Heart right ventricle (tissue), 16 donors: ENCODE results near the gene IL20RA. TPM values are rescaled to one million over a fixed set of nuclear protein-coding genes. Genes with fewer than 3 reads are reported as not detected.

Source experiments
- ATAC-seq, 8 donors: fragments of 200-7000 bp; cut with Tn5 transposase; one replicate each; pipeline ENCODE4 v1.9.1; 2020; ENCODE audit warnings: mild to moderate bottlenecking in 8 of 8, moderate library complexity in 8 of 8, moderate number of reproducible peaks in 1 of 8
- DNase-seq, 2 donors: peaks; one replicate each; pipeline ENCODE4 v3.0.0-alpha.2; 2020
- H3K27ac ChIP-seq, 10 donors: fragments of 200-600 bp; sonication (generic) in 2 of 10; one replicate each; pipeline versions ENCODE4 v1.5.0 to v1.8.0; 2020 to 2022; ENCODE audit warnings: mild to moderate bottlenecking in 3 of 10
- H3K27me3 ChIP-seq, 7 donors: fragments of 200-600 bp; one replicate each; pipeline ENCODE4 v1.8.0; 2021 to 2022; ENCODE audit warnings: mild to moderate bottlenecking in 2 of 7
- H3K36me3 ChIP-seq, 9 donors: fragments of 200-600 bp; sonication (generic) in 1 of 9; one replicate each; pipeline versions ENCODE4 v1.5.0 to v1.8.0; 2020 to 2022; ENCODE audit warnings: mild to moderate bottlenecking in 2 of 9
- H3K4me1 ChIP-seq, 9 donors: fragments of 200-600 bp; sonication (generic) in 1 of 9; one replicate each; pipeline versions ENCODE4 v1.5.0 to v1.8.0; 2020 to 2022; ENCODE audit warnings: mild to moderate bottlenecking in 4 of 9
- H3K4me3 ChIP-seq, 10 donors: fragments of 200-600 bp; sonication (generic) in 2 of 10; one replicate each; pipeline versions ENCODE4 v1.5.0 to v1.8.0; 2020 to 2022; ENCODE audit warnings: mild to moderate bottlenecking in 7 of 10, moderate library complexity in 2 of 10
- H3K9me3 ChIP-seq, 11 donors: fragments of 200-600 bp in 10 of 11; sonication (generic) in 2 of 11; one replicate each; pipeline versions ENCODE4 v1.5.0 to v1.8.0; 2013 to 2022; ENCODE audit warnings: mild to moderate bottlenecking in 2 of 11, control low read depth in 1 of 11, moderate library complexity in 1 of 11
- CTCF ChIP-seq, 9 donors: fragments of 200-600 bp; sonication (generic) in 2 of 9; IDR thresholded peaks; one replicate each; pipeline versions ENCODE4 v1.5.0 to v1.8.0; 2021 to 2022; ENCODE audit warnings: antibody characterized with exemption in 9 of 9, mild to moderate bottlenecking in 5 of 9, moderate library complexity in 1 of 9
- WGBS, 2 donors: extraction: QIAGEN DNeasy Blood & Tissue Kit; methylation state at CpG; one replicate each; pipeline ENCODE4 v1.1.7; 2013; ENCODE audit warnings: inconsistent platforms in 1 of 2; 5-methylcytosine and 5-hydroxymethylcytosine counted together
- intact Hi-C, 10 donors: fragments of 100-400 bp; cut with DNase I; formaldehyde crosslinking; loops; one replicate each; pipeline versions ENCODE4 v1.11.1 to v1.14.2; 2022
- polyA plus RNA-seq, 2 donors: library from polyadenylated mRNA; stranded (reverse); fragments of 200-250 nt; gene quantifications; one replicate each; pipeline ENCODE4 v1.2.3, GENCODE V29; 2013
- total RNA-seq, 10 donors: library from RNA; stranded (reverse); fragmentation: NEBNext Ultra II Directional in 3 of 10; extraction: Animal tissue kit (Norgen Biotek cat#: 25700) in 3 of 10; gene quantifications; one replicate each; pipeline versions ENCODE4 v1.2.1 to v1.2.4, GENCODE V29; 2021 to 2023
- donor health status: Arrhythmogenic right ventricular cardiomyopathy.
- donor health status: ischemic (EF 13 %, LVEDD 7.1; RV severe dilation, severe dysfunction).
- donor health status: healthy with polysubstance abuse.
- donor health status: DM: no; HTN: yes; CAD: no.
- donor health status: DM: no; HTN: no; CAD: no.
- donor health status: ischemic (EF 25% LVEDD 6.9; RV normal size, moderate dysfunction).
- donor health status: ischemic (EF 25% LVEDD 5.7; RV mildly dilated, moderate dysfunction).
- donor health status: healthy.
- donor health status: DM: yes; HTN: yes; CAD: no.
- donor health status: Ischemic cardiomyopathy.
- donor health status: ischemic (EF 35%, LVEDD 5.7; RV mildly dilated, moderate dysfunction).
- donor health status: nonischemic (EF 11% LVEDD 7.7; RV severe dilation, severe dysfunction).
- donor health status: DM: yes; HTN: yes; CAD: no.
- donor health status: PGD.
- donor health status: ischemic (EF 29% LVEDD 5.4; RV normal size, mild dysfunction).
- donor health status: nonischemic (EF 23%, LVEDD 6.1; RV moderate dilation, normal function).

IL20RA gene
- total and polyA plus RNA-seq, 12 donors = 0.28 to 15.4 (median 2.1) TPM

GRCh38 chr6:137011406-137011805 lies 33.4 kb downstream of the IL20RA start:
- H3K36me3 ChIP-seq = no peaks in the 10 kb centered on the region
- peaks cover 0 to 24% (median 0%) of the 10 kb centered on the region in 7 donors for H3K27me3 ChIP-seq
- peaks cover 0 to 8% (median 3%) of the 10 kb centered on the region in 9 donors for H3K4me1 ChIP-seq
- no peak overlapping the region for H3K4me3 ChIP-seq
- DNase-seq = no peak
- no peaks in the 10 kb centered on the region for H3K9me3 ChIP-seq
- no peak for ATAC-seq
- TF ChIP-seq CTCF (IDR thresholded peaks at IDR 0.05) = no peak
- 34 to 43% methylated on average over 2 of the region's 2 CpGs for WGBS, 2 donors
- intact Hi-C loops = loop anchor here in 7 of 10 donors (5.0 to 10.0 kb wide), 4 partner anchors 44 to 169 kb away; no protein-coding TSS in a partner anchor
- no peak overlapping the region for H3K27ac ChIP-seq

GRCh38 chr6:137010128-137010718 lies 34.5 kb downstream of the IL20RA start:
- H3K36me3 ChIP-seq = no peaks in the 10 kb centered on the region
- no peak for ATAC-seq
- H3K27ac ChIP-seq = no peak overlapping the region
- no peak for DNase-seq
- peaks cover 0 to 15% (median 0%) of the 10 kb centered on the region in 7 donors for H3K27me3 ChIP-seq
- H3K9me3 ChIP-seq = no peaks in the 10 kb centered on the region
- TF ChIP-seq CTCF (IDR thresholded peaks at IDR 0.05) = no peak
- intact Hi-C loops = loop anchor here in 7 of 10 donors (5.0 to 10.0 kb wide), 4 partner anchors 43 to 168 kb away; no protein-coding TSS in a partner anchor
- no peak overlapping the region for H3K4me3 ChIP-seq
- 89 to 91% methylated on average over 4 of the region's 4 CpGs for WGBS, 2 donors
- H3K4me1 ChIP-seq = peaks cover 0 to 8% (median 0%) of the 10 kb centered on the region in 9 donors

- 70 to 75% methylated on average over 9 of the region's 9 CpGs for WGBS, 2 donors
- peaks cover 0 to 3% (median 0%) of the 10 kb centered on the region in 9 donors for H3K4me1 ChIP-seq
- no peak overlapping the region for H3K27ac ChIP-seq
- H3K27me3 ChIP-seq = peaks cover 0 to 15% (median 0%) of the 10 kb centered on the region in 7 donors
- peak in 1 of 2 donors; percentile 40 for DNase-seq
- no peaks in the 10 kb centered on the region for H3K36me3 ChIP-seq
- H3K9me3 ChIP-seq = no peaks in the 10 kb centered on the region
- TF ChIP-seq CTCF (IDR thresholded peaks at IDR 0.05) = no peak
- ATAC-seq = peak in 2 of 8 donors; percentile 50 to 53
- no peak overlapping the region for H3K4me3 ChIP-seq
- intact Hi-C loops = no loop called here
These were observed 36.6 kb downstream of the IL20RA start for GRCh38 chr6:137008204-137008603.

- WGBS, 2 donors = 93 to 94% methylated on average over 9 of the region's 9 CpGs
- Histone ChIP-seq H3K4me1 (peaks cover 0 to 3% (median 0%) of the 10 kb centered on the region in 9 donors), H3K9me3 (no peaks in the 10 kb centered on the region), H3K36me3 (no peaks in the 10 kb centered on the region), H3K4me3 (no peak overlapping the region), H3K27ac (no peak overlapping the region), H3K27me3 (peaks cover 0 to 5% (median 0%) of the 10 kb centered on the region in 7 donors)
- DNase-seq (no peak), ATAC-seq (no peak)
- intact Hi-C loops = no loop called here
- TF ChIP-seq CTCF (IDR thresholded peaks at IDR 0.05) = no peak
These were observed 38.7 kb downstream of the IL20RA start for GRCh38 chr6:137006056-137006455.
